HG03066 (cell line): ENCODE data around the gene TEC.
"Not testable (repeated sequence)": the region's sequence is repeated elsewhere in the genome, so short reads cannot be mapped to it uniquely, and the experiment has no call there.

Experiments used
- ATAC-seq: cut with Tn5 transposase; IDR thresholded peaks from one replicate; pipeline ENCODE4 v1.9.1; 2021; ENCODE audit warnings: low read depth; ENCODE audit not compliant: unreplicated experiment

TEC gene

DNA sequence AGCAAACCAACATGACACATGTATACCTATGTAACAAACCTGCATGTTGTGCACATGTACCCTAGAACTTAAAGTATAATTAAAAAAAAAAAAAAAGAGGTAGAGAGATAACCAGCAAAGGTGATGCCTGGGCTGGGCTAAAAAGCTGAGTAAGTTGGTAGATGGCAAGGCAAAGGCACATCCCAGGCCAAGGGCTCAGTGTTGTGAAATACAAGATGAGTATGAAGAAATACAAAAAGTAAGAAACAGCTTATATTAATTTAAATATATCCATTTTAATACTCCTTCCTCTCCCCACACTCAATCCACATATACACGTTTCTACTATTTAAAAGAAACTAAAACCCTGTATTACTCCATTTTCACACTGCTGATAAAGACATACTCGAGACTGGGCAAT lies 25.8 kb downstream of the TEC start:
- no peak for ATAC-seq

DNA sequence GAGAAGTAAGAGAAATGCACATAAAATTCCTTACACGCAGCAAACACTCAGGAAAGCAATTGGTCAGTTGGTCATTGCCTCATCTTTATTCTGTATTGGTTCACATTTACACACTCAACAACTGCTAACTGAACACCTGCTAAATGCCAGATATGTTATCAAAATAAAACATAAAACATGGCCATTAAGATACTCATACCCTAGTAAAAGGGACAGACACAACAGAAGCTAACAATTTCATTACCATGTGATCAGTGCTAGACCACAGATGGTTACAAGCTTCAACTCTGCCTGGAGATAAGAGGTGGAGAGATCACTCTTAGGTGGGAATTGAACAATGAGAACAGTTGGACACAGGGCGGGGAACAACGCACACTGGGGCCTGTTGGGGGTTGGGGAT lies 26.2 kb downstream of the TEC start:
- ATAC-seq: no peak

DNA sequence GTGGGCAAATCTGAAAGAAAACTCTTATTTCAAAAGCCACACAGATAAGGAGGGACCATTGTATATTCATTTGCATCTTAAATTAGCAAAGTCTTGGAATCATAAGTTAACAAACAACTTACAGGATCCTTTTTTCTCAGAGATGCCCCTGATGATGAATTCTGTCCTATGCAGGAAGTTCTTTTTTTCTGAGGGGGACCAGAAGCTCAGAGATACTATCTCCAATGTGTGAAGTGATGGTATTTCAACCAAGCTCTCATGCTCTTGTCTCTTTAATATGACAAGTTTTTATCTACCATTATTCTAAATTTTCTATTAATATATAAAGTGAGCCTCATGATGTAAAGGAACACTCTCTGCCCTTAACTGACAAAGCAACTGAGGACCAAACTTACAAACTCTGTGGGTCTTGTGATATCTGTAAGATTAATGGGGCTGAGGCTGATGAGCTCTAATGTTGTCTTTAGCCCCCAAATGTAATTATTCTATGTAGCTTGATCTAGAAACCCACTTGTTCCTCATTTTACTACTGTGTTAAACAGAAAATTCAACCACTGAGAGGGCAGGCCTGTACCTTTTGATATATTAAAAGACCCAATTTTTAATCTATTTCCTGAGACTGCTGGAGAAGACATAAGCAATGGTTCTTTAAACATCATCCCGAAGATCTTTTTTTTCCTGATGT lies 27.0 kb downstream of the TEC start:
- no peak for ATAC-seq

DNA sequence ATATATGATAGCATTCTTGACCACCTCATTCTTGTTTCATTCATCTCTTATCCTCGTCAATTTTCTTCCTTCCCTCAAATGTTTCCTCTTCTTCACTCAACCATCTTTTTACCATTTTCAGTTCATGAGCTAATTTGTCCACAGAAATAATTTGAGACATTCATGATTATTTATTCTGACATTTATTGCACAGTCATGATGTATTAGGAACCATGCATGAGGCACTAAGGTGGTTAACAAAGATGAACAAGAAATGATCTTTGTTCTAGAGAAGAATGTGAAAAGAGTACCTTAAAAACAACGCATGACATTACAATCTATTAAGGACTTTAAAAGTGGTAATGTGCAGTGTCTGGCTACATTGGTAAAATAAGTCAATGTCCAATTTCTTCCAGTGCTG lies 27.9 kb downstream of the TEC start:
- no peak for ATAC-seq

DNA sequence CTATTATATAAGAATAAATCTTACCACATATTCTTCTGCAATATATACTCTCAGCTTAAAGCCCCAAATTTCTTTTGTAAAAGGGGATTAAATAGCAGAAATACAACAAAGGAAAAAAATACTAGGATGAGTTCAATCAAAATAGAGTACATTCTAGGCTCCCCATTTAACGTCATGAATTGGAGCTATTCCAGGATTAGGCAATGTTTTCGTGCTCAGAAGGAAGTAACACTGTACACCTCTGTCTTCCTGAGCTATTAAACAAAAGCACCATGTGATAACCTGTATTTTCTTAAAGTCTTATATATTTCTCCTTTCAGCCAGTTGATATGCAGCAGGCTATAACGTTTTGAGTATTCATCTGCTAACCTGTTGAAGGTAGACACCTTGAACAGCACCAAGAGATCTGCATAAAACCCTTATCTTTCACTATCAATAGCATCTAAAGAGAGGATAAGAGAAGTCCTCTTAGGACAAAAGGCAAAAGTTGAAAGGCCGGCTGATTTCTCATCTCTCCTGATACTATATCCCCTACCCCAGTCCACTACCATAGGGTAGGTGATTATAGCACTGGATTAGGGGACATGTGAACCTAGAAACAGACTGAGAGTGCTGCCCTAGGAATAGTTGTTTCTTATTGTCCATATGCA lies 31.5 kb downstream of the TEC start:
- ATAC-seq: no peak

DNA sequence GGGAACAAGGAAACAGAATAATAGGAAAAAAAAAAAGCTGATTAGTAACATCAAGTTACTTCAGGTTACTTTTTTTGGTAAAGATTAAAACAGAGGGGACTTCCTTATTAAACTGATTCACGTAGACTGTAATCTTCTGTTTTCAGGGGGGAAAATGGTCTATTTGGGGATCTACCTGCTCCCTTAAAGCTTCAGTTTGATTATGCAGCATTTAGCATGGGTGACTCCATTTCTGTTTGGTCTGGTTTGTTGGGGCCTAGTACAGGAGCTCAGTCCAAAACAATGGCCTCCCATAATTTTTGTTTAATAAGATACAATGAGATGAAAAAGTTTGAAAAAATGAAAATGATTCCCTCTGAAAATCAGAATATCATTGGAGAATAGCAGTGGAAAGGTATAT lies 34.6 kb downstream of the TEC start:
- no peak for ATAC-seq

GRCh38 chr4:48234575-48234974 lies 35.1 kb downstream of the TEC start:
- no peak for ATAC-seq

DNA sequence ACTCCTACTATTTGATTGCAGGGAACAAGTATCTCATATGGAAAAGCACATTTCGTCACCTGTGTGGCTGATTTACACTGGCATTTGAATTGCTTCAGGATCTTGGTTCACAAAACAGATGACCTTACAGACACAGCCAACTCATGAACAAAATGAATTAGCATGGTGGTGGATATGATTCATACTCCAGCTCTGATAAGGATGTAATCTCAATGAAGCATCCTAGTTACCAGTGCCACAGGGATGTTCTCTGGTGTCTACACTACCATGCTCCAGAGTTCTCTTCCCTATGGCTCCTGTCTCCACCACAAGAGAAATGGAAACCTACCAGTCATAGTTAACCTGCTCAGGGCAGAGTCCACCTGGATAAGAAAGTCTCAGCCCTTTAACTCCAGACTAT lies 40.7 kb downstream of the TEC start:
- no peak for ATAC-seq

DNA sequence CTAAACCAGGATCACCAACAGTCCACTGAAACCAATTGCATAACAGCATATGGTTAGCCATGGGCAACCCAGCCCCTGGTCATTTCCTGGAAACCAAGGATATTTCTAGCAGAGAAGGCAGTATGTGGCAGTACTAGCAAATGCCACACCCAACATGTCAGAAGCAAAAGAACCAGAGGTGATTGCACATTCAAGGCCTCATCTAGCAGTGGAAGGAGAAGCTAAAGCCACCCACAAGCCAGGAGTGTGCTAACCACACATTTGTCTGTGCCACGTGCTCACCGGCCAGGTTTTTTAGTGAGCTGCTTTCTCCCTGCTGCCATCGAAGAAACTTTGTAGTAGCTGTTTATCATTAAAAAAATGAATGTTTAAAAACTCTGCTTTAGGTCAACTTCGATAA lies 42.0 kb downstream of the TEC start:
- ATAC-seq: no peak

GRCh38 chr4:48226199-48226598 lies 43.4 kb downstream of the TEC start:
- ATAC-seq: no peak

GRCh38 chr4:48225368-48226141 lies 44.1 kb downstream of the TEC start:
- no peak for ATAC-seq

GRCh38 chr4:48224606-48225005 lies 45.0 kb downstream of the TEC start:
- ATAC-seq: no peak

GRCh38 chr4:48223633-48224295 lies 45.9 kb downstream of the TEC start:
- ATAC-seq: no peak

GRCh38 chr4:48222491-48222890 lies 47.1 kb downstream of the TEC start:
- ATAC-seq: no peak

DNA sequence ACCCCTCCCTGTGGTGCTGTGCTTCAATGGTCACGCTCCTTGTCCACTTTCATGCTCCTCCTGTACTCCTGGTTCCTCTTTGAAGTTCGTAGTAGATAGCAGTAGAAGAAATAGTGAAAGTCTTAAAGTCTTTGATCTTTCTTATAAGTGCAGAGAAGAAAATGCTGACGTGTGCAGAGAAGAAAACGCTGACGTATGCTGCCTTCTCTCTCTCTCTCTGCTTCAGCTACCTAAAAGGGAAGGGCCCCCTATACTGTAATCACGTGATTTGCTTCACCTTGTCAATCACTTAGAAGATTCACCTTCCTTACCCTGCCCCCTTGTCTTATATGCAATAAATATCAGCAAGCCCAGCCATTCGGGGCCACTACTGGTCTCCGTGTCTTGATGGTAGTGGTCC lies 50.2 kb downstream of the TEC start:
- ATAC-seq: not testable (repeated sequence)

DNA sequence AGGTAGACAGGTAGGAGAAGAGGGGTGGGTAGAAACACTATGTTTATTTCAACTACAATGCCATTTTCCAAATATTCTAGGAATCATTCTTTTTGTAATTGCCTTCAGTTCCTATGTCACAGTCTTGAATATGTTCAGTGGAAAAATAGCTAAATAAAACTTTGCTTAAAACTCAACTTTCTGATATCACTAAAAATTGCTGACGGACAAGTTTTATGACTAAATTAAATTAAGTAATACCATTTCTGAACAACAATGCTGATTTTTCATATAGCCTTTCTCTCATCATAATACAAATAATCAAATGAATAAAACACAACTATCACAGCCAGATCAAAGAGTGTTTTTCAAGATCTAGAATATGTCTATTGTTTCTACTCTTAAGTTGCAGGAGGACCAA lies 53.1 kb downstream of the TEC start:
- no peak for ATAC-seq

DNA sequence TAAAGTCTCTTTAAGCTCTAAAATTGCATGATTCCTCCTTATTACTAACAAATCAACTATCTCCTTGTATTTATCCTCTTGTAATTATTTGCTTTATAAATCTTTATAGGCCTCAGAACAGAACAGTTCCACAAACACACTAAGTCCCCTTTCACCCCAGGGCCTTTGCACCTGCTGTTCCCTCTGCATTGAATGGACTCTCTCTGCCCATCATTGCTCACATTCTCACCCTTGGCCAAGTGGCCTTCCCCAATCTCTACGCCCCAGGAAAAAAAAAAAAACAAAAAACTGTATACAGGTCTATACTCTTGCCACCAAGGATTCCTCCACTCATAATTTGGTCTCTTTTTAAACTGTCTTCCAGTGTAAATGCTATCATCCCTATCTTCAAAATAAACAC lies 53.7 kb downstream of the TEC start:
- no peak for ATAC-seq

- peak; percentile 74 for ATAC-seq
These were observed 57.5 kb downstream of the TEC start for GRCh38 chr4:48212165-48212564.

- ATAC-seq: no peak
These were observed 58.7 kb downstream of the TEC start for GRCh38 chr4:48210966-48211328.

DNA sequence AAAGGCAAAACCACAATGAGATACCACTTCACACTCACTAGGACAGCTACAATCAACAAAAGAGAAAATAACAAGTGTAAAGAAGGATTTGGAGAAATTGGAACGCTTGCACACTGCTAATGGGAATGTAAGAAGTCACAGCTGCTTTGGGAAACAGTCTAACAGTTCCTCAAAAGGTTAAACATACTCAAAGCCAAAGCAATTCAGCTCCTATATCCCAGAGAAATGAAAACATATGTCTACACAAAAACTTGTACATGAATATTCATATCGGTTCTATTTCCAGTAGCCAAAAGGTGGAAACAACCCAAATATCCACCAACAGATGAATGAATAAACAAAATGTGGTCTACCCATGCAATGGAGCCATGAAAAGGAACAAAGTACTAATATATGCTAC lies 64.0 kb downstream of the TEC start:
- ATAC-seq: no peak

DNA sequence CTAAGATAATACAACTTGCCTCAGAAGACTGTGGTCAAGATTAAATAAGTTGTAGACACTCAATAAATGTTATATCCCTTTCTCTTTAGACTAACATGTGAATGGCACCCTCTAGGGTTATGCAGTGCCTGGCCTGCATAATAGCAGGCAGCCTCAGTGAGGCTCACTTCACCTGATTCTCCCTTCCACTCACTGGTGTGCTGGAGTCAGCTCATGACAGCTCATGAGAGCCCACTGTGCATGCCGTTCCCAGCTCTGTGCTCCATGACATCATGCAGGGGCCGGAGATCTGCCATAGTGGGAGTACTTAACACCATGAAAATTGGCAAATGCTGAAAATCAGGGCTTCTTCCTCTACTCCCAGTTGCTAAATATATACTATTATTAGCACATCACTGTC lies 64.5 kb downstream of the TEC start:
- no peak for ATAC-seq
